Prostate gland (tissue), 2 donors: Measurements from ENCODE around the gene KANSL1. TPM values are rescaled to one million over a fixed set of nuclear protein-coding genes. Genes with fewer than 3 reads are reported as not detected.
"Not testable (repeated sequence)": the region's sequence is repeated elsewhere in the genome, so short reads cannot be mapped to it uniquely, and the experiment has no call there.

ENCODE experiments used
- DNase-seq: peaks from one replicate; pipeline ENCODE4 v3.0.0-alpha.2; 2019; ENCODE audit warnings: low spot score
- H3K27ac ChIP-seq, 2 donors: fragments of 200-600 bp; sonication (generic); 2 replicates each; pipeline ENCODE4 v1.5.1; 2017 to 2019
- H3K27me3 ChIP-seq: fragments of 200-600 bp; sonication (generic); replicated peaks from 2 replicates; pipeline ENCODE4 v1.5.1; 2019; ENCODE audit not compliant: insufficient read depth
- H3K36me3 ChIP-seq, 2 donors: fragments of 200-600 bp; sonication (generic); 1 replicate in 1 of 2; 2 replicates in 1 of 2; pipeline versions ENCODE4 v1.5.1 to v1.8.1; 2017 to 2019
- H3K4me1 ChIP-seq: fragments of 200-600 bp; sonication (generic); replicated peaks from 2 replicates; pipeline ENCODE4 v1.5.1; 2019
- H3K4me3 ChIP-seq, 2 donors: fragments of 200-600 bp; sonication (generic); 2 replicates each; pipeline ENCODE4 v1.5.1; 2017 to 2019
- H3K9me3 ChIP-seq: fragments of 200-600 bp; sonication (generic); 2 replicates; pipeline ENCODE4 v1.5.1; 2017
- CTCF ChIP-seq, 4 experiments: fragments of 200-600 bp in 2 of 4; fragments of 450-650 bp in 2 of 4; sonication (generic) in 2 of 4; IDR thresholded peaks; 1 replicate in 3 of 4; 2 replicates in 1 of 4; pipeline ENCODE4 v1.5.1; 2016 to 2019; ENCODE audit warnings: antibody characterized with exemption in 4 of 4, mild to moderate bottlenecking in 2 of 4, moderate library complexity in 2 of 4
- POLR2A ChIP-seq: fragments of 450-650 bp; IDR thresholded peaks from one replicate; pipeline ENCODE4 v1.6.1; 2016; ENCODE audit warnings: antibody characterized with exemption, mild to moderate bottlenecking
- POLR2AphosphoS5 ChIP-seq: sonication (generic); formaldehyde crosslinking; IDR thresholded peaks from one replicate; pipeline ENCODE4 v1.6.1; 2017; ENCODE audit warnings: antibody characterized with exemption
- WGBS: methylation state at CpG from one replicate; pipeline ENCODE4 v1.1.5; 2018; 5-methylcytosine and 5-hydroxymethylcytosine counted together
- intact Hi-C: fragments of 100-400 bp; cut with DNase I; formaldehyde crosslinking; loops from one replicate; pipeline ENCODE4 v1.14.2; 2022
- total RNA-seq, 2 donors: library from RNA; depleted of rRNA; stranded (reverse); fragments of >200 nt; gene quantifications; one replicate each; pipeline ENCODE4 v1.1.0, GENCODE V29; 2016

KANSL1 gene
- total RNA-seq, 2 donors from 2014 or later = 60.4 to 109 TPM

- no peak for TF ChIP-seq POLR2A
- no peak for TF ChIP-seq POLR2AphosphoS5
- no peak for TF ChIP-seq CTCF (IDR thresholded peaks at IDR 0.05)
- 18% methylated on average over 5 of the region's 5 CpGs for WGBS
- no peaks in the 10 kb centered on the region for H3K27me3 ChIP-seq
- H3K4me3 ChIP-seq = no peak overlapping the region
- H3K4me1 ChIP-seq = no peaks in the 10 kb centered on the region
- no peaks in the 10 kb centered on the region for H3K36me3 ChIP-seq
- DNase-seq = no peak
- H3K27ac ChIP-seq = no peak overlapping the region
- no peaks in the 10 kb centered on the region for H3K9me3 ChIP-seq
- intact Hi-C loops = no loop called here
Measured at GRCh38 chr17:46117850-46118696, 75.2 kb downstream of the KANSL1 start.

GRCh38 chr17:46117117-46117516, 76.1 kb downstream of the KANSL1 start:
- TF ChIP-seq POLR2AphosphoS5 (no peak), POLR2A (no peak), CTCF (IDR thresholded peaks at IDR 0.05) (no peak)
- WGBS = 55% methylated on average over 3 of the region's 3 CpGs
- DNase-seq = no peak
- Histone ChIP-seq H3K9me3 (no peaks in the 10 kb centered on the region), H3K27ac (no peak overlapping the region), H3K4me3 (no peak overlapping the region), H3K36me3 (no peaks in the 10 kb centered on the region), H3K4me1 (no peaks in the 10 kb centered on the region), H3K27me3 (no peaks in the 10 kb centered on the region)
- intact Hi-C loops = no loop called here

- Histone ChIP-seq H3K36me3 (no peaks in the 10 kb centered on the region), H3K27me3 (no peaks in the 10 kb centered on the region), H3K27ac (no peak overlapping the region), H3K4me3 (no peak overlapping the region), H3K9me3 (no peaks in the 10 kb centered on the region), H3K4me1 (no peaks in the 10 kb centered on the region)
- WGBS = 73% methylated on average over 6 of the region's 6 CpGs
- TF ChIP-seq CTCF (IDR thresholded peaks at IDR 0.05) (no peak), POLR2A (no peak), POLR2AphosphoS5 (no peak)
- DNase-seq = no peak
- intact Hi-C loops = no loop called here
Measured at GRCh38 chr17:46115699-46116098, 77.5 kb downstream of the KANSL1 start.

GRCh38 chr17:46111236-46111635, 82.0 kb downstream of the KANSL1 start:
- DNase-seq, H3K4me3 ChIP-seq, H3K36me3 ChIP-seq, H3K9me3 ChIP-seq, intact Hi-C loops, H3K27me3 ChIP-seq, H3K27ac ChIP-seq: not testable (repeated sequence)
- 93% methylated on average over 11 of the region's 11 CpGs for WGBS
- H3K4me1 ChIP-seq = peaks cover 14% of the 10 kb centered on the region

GRCh38 chr17:46110219-46110618, 83.0 kb downstream of the KANSL1 start:
- TF ChIP-seq POLR2A = no peak
- TF ChIP-seq CTCF (IDR thresholded peaks at IDR 0.05) = no peak
- no peak for TF ChIP-seq POLR2AphosphoS5
- H3K27ac ChIP-seq = no peak overlapping the region
- peaks cover 14% of the 10 kb centered on the region for H3K4me1 ChIP-seq
- no peaks in the 10 kb centered on the region for H3K36me3 ChIP-seq
- H3K9me3 ChIP-seq = no peaks in the 10 kb centered on the region
- WGBS = 55% methylated on average over 1 of the region's 1 CpG
- no peaks in the 10 kb centered on the region for H3K27me3 ChIP-seq
- intact Hi-C loops = no loop called here
- no peak for DNase-seq
- H3K4me3 ChIP-seq = no peak overlapping the region
